HPDE6-E6E7 (cell line): Measurements from ENCODE around the gene MRPL58.
"Not testable (repeated sequence)": the region's sequence is repeated elsewhere in the genome, so short reads cannot be mapped to it uniquely, and the experiment has no call there.

ENCODE experiments used
- DNase-seq: peaks from one replicate; pipeline ENCODE4 v3.0.0; 2011; ENCODE audit warnings: missing footprints; ENCODE audit errors: extremely low spot score

MRPL58 gene

GRCh38 chr17:75012346-75013091 is at the start of gene MRPL58:
TSS of gene MRPL58 (plus strand) at chr17:75012670. CDS start at chr17:75012687, 17 bp downstream.
- DNase-seq: peak; percentile 81

GRCh38 chr17:74963656-74964055 is 48.8 kb upstream of the MRPL58 start:
- DNase-seq: no peak

- DNase-seq: no peak
Observed at GRCh38 chr17:74964246-74964761, 48.2 kb upstream of the MRPL58 start.

DNA sequence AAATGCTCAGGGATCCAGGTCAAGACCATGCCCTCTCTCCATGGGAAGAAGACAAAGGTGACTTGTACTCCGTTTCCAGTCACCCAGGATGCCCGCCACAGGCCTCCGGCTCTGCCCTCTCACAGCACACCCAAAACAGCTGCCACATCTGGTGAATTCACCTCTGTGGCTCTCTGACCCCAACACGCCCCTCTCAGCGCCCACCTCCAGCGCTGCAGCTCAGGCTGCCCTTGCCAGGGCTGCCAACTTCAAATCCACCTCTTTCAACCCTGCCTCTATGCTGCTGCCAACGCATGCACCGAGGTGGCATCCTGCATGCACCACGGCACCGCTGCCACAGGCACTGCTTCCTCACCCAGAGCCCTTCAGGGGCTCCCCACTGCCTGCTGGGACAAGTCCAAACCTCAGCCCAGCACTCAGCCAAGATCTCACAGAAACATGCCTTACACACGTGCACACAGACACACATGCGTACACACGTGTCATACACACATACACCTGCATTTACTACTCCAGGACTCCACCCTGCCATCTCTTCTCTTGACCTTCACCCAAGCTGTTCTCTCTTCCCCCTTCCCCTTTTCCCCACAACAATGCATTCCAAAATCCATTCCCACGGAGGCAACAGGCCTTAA is 47.4 kb upstream of the MRPL58 start:
- DNase-seq: no peak

DNA sequence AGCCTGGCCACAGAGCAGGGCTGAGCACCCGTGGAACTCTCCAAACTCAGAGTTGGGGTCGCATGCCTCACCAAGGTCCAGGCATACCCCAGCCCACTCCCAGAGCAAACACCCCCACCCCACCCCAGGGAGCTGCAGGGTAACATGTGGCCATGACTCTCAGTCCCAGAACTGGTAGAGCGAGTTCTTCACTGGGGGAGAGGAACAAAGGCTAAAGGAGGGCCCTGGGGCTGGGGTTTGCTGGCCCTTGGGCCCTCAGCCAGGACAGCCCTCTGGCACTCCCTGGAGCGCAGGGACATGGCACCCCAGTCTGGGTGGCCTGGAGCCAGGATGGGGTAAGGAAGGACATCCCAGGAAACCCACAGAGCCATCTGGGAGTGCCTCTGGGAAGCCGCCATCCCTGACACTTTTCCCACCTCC is 44.1 kb upstream of the MRPL58 start:
- DNase-seq: no peak

DNA sequence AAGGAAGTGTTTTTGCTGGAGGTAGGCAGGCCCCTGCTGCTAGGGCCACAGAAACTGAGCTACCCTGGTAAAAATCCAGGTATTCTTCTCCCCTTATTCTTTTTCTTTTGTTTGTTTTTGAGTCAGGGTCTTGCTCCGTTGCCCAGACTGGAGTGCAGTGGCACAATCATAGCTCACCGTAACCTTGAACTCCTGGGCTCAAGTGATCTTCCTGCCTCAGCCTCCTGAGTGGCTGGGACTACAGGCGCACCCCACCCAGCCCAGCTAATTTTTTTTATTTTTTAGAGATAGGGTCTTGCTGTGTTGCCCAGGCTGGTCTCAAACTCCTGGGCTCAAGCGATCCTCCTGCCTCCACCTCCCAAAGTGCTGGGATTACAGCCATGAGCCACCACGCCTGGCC is 43.0 kb upstream of the MRPL58 start:
- not testable (repeated sequence) for DNase-seq

- DNase-seq: no peak
Observed at GRCh38 chr17:74970395-74970794, 42.1 kb upstream of the MRPL58 start.

GRCh38 chr17:74971069-74971841 is 41.2 kb upstream of the MRPL58 start:
- no peak for DNase-seq

DNA sequence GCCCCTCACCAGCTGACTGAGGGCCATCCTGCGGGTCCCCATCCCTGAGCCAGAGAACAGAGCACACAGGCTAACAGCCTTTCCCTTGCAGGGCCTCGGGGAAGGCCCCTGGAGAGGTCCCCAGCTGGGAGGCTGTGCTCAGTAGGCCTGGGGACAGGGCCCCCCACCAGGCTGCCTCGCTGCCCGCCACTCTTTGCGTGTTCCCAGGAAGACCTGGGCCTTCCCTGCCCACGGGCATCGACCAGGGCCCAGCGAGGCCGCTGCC is 40.7 kb upstream of the MRPL58 start:
- no peak for DNase-seq

- DNase-seq: no peak
Observed at GRCh38 chr17:74972107-74972972, 40.1 kb upstream of the MRPL58 start, which contains the start of gene HID1. TSS of gene HID1 (minus strand) at chr17:74972759. CDS start at chr17:74972656, 103 bp downstream.

DNA sequence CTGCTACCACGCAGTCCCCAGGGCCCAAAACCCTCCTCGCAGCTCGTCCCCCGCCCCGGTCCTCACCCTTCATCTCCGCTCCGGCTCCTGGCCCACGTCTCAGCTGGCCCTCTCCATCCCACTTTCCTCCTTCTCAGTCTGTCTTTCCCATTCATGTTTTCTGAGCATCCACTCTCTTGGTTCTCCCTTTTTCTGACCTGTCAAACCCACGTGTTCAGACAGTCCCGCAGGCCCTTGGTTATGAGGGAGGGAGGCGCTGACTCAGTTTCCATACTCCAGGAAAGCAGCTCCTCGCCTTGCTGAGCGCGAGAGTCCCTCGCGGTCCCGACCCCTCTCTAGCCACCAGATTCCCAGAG is 39.5 kb upstream of the MRPL58 start:
- DNase-seq: no peak

DNA sequence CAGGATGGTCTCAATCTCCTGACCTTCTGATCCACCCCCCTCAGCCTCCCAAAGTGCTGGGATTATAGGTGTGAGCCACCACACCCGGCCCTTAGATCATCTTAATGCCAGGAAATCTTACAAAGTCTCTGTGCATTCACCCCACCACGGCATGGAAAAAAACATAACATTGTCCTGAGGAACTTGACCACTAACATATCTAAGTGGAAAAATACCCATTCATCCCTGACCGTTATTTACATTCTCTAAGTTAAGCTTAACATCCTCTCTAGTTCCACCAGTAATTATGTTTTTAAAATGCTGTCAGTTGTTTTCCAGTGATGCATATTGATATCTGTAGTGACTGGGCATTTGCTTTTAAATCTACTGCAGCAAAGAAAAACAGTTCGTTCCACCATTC is 36.5 kb upstream of the MRPL58 start:
- no peak for DNase-seq

DNA sequence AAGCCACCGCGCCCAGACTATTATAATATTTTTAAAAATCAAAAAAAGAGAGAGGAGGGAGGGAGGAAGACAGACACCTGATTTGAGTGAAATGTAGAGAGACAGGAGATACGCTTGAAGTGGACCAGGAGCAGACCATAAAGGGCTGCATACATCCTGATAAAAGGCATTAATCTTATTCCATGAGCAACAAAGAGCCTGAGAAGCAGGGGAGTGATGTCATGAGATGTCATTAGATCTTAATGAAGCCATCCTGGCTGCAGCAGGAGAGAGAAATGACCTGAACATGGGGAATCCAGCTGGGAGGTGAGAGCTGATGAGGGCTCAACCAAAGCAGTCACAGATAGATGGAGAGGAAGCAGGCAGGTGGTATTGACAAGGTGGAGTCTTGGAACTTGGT is 34.7 kb upstream of the MRPL58 start:
- no peak for DNase-seq

DNA sequence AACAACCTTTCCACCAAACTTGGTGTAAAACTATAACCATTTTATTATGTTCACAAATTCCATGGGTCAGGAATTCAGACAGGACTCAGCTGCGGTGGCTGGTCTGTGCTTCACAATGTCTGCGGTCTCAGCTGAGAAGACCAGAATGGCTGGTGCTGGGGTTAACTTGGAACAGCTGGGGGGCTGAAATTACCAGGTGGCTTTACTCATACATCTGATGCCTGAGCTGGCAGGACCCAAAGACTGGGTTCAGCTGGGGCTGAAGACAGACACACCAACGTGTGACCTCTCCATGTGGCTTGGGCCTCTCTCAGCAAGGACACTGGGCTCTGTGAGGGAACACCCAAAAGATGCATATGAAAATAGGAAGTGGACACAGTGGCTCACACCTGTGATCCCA is 34.2 kb upstream of the MRPL58 start:
- no peak for DNase-seq

GRCh38 chr17:74979408-74980146 is 32.9 kb upstream of the MRPL58 start:
- no peak for DNase-seq

- DNase-seq: no peak
Observed at GRCh38 chr17:74981318-74981978, 31.0 kb upstream of the MRPL58 start.

DNA sequence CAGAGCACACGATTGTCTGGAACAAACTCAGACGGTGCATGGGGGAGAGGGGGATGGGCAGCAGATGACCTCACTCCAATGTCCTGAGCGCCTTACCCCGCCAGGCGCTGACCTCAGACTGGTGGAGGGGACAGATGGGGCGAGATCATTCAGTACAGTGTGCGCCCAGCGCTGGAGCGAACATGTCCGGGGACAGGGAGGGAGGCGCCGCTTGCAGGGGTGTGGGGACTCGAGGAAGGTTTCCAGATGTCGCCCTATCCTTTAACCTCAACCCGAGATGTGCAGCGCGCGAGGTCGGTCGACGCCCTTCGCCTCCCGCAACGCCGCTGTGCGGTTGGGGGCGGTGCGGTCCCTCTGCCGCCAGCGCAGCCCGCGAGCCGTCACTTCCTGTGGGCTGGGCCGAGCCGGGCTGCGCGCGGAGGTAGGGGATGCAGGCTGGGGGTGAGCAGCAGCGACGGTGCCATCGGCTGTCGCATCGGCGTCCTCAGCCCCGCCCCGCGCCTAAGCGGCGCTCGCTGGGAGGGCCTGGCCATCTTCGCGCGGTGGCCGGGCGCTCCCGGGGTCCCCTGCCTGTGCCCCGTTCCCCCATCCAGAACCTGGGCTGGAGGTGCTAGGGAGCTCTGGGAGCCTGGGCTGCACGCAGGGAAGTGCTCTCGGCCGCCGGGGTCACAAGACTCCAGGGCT is 30.3 kb upstream of the MRPL58 start:
- no peak for DNase-seq

DNA sequence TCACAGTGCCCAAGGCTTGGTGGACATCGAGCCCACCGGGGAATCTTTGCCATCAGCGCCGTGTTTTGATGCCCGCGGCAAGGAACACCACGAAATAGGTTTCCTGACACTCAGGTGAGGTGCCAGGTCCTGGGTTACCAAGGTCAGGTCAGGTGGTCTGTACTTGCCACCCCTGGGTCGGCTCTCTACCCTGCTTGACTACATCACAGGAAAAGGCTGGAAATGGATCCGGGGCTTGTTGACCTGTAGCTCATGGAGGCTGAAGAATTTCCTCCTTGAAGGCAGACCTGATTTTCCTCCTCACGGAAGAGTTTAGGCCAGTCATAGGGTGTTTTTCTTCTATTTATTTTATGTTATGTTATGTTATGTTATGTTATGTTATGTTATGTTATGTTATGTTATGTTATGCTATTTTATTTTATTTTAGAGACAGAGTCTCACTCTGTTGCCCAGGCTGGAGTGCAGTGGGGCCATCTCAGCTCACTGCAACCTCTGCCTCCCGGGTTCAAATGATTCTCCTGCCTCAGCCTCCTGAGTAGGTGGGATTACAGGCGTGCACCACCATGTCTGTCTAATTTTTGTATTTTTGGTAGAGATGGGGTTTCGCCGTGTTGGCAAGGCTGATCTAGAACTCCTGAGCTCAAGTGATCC is 29.7 kb upstream of the MRPL58 start:
- not testable (repeated sequence) for DNase-seq

DNA sequence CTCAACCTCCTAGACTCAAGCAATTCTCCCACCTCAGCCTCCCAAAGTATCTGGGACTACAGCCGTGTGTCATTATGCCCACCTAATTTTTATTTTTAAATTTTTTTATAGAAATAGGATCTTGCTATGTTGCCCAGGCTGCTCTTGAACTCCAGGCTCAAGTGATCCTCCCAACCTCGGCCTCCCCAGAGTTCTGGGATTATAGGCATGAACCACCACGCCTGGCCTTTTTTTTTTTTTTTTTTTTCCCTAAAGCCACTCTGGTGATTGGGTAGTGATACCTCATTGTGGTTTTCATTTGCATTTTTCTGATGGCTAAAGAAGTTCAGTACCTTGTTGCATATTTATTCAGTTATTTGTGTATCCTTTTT is 26.3 kb upstream of the MRPL58 start:
- DNase-seq: no peak
